GM12875 (cell line): ENCODE results near the gene STPG4.
A peak's percentile ranks its signal among the peaks of the same experiment; 100 is the strongest.

Experiments
- H3K4me3 ChIP-seq: one replicate; pipeline ENCODE4 v1.5.1; 2011; ENCODE audit warnings: low read depth, low read length, control low read depth
- TF ChIP-seq, protein P1 (sequence below): IDR thresholded peaks from 2 replicates; pipeline ENCODE4 v1.5.1; 2011; ENCODE audit warnings: low read depth, mild to moderate bottlenecking, control low read depth, inconsistent platforms, low read length, moderate library complexity, borderline replicate concordance; ENCODE audit not compliant: insufficient read depth

STPG4 gene

DNA sequence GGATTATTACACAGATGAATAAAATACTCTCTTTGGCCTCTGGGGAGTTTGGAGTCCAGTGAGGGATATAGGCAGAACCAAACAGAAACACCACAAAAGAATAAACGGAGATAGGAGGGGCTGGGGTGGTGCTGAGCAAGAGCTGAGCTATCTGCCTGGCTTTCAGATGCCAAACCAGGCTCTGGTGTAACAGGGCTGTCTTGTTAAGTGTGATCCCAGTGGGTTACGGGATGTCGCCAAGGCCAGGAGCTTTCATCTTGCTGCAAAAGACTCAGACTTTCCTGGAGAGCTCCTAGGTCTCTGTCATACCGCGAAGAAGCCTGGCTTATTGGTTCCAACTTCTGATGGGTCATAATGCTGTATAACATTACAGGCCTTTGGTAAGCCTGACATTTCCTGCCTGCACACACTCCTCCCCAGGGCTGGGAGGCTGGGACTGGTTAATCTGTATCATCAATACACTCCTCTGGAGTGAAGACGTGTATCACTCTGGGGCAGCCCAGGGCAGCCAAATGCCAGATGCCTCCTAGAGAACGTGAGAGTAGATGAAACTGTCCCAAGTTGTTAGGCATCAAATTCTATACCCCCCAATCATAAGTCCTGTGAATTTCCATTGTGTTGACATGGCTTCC is 60.5 kb downstream of the STPG4 start:
- TF ChIP-seq, protein P1, sequence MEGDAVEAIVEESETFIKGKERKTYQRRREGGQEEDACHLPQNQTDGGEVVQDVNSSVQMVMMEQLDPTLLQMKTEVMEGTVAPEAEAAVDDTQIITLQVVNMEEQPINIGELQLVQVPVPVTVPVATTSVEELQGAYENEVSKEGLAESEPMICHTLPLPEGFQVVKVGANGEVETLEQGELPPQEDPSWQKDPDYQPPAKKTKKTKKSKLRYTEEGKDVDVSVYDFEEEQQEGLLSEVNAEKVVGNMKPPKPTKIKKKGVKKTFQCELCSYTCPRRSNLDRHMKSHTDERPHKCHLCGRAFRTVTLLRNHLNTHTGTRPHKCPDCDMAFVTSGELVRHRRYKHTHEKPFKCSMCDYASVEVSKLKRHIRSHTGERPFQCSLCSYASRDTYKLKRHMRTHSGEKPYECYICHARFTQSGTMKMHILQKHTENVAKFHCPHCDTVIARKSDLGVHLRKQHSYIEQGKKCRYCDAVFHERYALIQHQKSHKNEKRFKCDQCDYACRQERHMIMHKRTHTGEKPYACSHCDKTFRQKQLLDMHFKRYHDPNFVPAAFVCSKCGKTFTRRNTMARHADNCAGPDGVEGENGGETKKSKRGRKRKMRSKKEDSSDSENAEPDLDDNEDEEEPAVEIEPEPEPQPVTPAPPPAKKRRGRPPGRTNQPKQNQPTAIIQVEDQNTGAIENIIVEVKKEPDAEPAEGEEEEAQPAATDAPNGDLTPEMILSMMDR, result no peak
- no peak overlapping the region for H3K4me3 ChIP-seq

DNA sequence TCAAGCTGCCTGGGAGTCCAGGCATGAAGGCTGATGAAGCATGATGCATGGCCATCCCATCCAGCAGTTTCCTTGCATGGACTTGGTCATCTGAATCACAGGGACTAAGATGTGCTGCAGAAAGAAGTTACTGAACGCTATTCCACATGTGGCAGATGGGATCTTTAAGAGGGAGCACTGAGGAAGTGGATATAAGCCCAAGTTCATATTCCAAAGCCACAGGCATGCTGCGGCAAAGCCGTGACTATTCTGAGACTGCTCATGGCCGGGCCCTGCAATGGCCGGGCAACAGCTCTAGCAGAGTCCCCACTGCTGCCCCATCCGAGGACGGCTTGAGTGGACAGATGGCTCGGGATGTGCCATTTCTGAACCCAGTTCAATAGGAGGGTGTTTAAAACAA is 61.5 kb downstream of the STPG4 start:
- TF ChIP-seq, protein P1, result no peak
- no peak overlapping the region for H3K4me3 ChIP-seq

DNA sequence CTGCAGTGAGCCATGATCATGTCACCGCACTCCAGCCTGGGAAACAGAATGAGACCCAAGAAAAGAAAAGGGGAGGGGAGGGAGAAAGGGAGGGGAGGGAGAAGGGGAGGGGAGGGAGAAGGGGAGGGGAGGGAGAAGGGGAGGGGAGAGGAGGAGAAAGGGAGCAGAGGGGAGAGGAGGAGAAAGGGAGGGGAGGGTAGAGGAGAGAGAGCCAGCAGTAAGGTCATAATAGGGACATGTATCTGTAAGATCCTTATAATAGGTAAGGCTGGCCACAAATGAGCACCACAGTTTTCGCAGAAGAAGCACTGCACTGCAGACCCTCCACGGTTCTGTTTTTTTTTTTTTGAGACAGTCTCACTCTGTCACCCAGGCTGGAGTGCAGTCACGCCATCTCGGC is 62.6 kb downstream of the STPG4 start:
- TF ChIP-seq, protein P1, result no peak

DNA sequence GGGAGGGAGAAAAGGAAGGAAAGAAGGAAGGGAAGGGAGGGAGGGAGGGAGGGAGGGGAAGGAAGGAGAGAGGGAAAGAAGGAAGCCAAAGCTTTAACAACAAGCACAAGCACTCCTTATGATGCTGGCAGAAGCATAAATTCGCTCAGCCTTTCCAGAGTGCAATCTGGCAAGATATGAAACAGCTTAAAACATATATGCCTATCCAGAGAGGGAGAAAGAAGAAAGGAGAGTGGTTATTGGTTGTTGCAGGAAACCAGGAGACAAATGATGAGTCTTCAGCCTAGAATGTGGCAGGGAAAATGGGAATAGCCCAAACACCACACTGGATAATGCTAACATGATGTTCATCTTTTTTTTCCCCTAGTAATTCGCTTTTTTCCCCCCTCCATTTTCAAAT is 64.0 kb downstream of the STPG4 start:
- no peak overlapping the region for H3K4me3 ChIP-seq
- TF ChIP-seq, protein P1, result no peak

More for the DNA sequence above, 62.6 kb downstream of the STPG4 start:
- H3K4me3 ChIP-seq, result no peak overlapping the region

- TF ChIP-seq, protein P1, result no peak
Measured at GRCh38 chr2:47089083-47089464, 66.0 kb downstream of the STPG4 start.

DNA sequence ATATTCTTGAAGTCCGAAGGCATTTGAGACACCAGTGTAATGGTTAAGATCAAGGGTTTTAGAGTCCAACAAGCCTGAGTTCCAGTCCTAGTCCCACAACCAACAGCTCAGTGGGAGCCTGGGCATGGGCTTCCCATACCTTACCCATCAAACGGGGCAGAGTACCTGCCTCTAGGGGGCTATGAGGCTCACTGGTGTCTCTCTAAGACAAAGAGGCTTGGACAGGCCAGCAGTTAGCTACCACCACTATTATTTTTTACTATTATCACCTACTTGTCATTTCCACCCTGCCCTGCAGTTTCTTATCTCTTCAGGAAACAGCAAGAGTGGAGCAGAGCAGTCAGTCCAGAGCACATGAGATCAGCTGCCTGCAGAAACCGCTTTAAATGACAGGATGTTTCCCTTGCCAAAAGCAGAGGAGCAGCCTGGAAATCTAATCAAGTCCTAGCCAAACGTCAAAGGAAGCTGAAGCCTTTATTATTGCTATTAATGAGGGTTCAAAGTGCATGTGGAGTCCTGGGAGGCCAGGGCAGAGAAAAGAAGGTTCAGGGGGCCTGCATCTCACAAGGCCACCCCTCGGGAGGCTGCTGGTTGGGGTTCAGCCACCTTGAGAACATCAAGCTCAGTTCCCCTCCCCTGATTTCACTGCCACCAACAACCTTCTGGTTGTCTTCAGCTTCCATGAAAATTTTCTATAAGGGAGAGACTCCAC is 66.6 kb downstream of the STPG4 start:
- no peak overlapping the region for H3K4me3 ChIP-seq
- TF ChIP-seq, protein P1, result peak; percentile 23; the same call in 1 of the 2 replicates

More at GRCh38 chr2:47089083-47089464, 66.0 kb downstream of the STPG4 start:
- no peak overlapping the region for H3K4me3 ChIP-seq

DNA sequence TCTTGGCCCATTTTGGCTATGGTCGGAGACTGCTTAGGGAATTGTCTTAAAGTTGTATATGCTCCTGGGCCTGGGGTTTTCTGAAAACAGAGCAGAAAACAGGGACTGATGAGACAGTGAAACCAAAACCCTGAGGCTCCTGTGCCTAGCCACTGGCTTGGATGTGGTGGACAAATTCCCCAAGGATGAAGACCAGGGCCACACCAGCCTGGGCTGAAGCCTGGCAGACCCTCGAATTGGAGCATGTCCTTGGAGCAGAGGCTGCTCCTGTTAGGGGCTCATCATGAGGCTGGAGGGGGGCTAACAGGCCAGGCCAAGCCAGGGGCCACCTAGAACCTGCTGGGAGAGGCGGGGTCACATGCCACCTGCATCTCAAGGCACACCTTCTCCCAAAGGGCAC is 68.1 kb downstream of the STPG4 start:
- no peak overlapping the region for H3K4me3 ChIP-seq
- TF ChIP-seq, protein P1, result no peak
